NCI-H2196 (cell line): ENCODE measurements around the gene ZFX.
A peak's percentile ranks its signal among the peaks of the same experiment; 100 is the strongest.
"Not testable (repeated sequence)": the region's sequence is repeated elsewhere in the genome, so short reads cannot be mapped to it uniquely, and the experiment has no call there.

ENCODE experiments used
- DNase-seq: peaks from one replicate; lab custom pipeline; 2025; ENCODE audit not compliant: unreplicated experiment; lab: John Stamatoyannopoulos, UW

Gene ZFX

GRCh38 chrX:24149351-24150050, at the start of gene ZFX:
Gene ZFX, plus strand, starts transcription at chrX:24149729. Its CDS starts 23,014 bp downstream, at chrX:24172743.
- DNase-seq, result no peak

DNA sequence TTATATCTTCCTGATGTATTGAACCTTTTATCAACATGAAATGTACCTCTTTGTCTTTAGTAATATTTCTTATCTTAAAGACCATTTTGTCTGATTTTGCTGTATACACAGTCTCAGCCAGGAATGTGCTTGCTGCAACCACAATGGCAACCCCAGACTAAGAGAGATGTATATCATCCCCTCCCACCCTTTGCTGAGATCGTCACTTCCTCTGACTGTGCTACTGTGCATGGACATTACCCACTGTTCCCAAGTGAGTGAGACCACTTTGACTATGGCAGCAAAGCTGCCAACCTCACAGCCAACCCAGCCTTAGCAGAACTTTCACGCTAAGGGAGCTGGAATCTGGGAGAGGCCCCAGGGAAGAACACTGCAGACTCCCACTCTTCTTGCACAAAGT, 48.8 kb upstream of the ZFX start:
- DNase-seq, result no peak

DNA sequence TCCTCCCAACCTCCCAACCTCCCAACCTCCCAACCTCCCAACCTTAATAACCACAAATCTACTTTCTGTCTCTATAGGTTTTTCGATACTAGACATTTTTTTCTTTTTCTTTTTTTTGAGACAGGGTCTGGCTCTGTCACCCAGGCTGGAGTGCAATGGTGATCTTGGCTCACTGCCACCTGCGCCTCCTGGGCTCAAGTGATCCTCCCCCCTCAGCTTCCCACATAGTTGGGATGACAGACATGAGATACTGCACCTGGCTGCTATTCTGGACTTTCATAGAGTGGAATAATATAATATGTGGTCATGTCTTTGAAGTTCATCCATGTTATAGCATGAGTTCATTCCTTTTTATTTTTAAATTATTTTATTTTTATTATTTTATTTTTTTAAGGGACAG, 39.5 kb upstream of the ZFX start:
- no peak for DNase-seq

- DNase-seq, result no peak
These were observed 36.3 kb upstream of the ZFX start for GRCh38 chrX:24113181-24113580.

DNA sequence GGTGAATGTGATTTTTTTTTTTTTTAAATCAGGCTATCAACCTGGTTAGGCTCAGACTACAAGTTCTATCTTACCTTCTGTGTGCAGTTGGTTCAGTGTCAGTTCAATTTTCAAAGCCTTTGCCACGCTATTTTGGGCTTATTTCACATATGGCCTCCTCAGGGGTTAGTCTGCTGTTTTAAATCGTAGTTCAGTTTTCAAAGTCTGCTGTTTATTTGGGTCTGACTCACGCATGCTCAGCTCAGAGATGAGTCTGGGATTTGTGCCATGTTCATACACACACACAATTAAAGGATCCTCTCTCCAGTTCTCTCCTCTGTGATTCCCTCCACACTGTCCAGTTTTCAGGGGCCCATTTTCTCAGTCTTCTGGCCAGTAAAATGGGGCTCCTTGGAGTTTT, 32.3 kb upstream of the ZFX start:
- no peak for DNase-seq

GRCh38 chrX:24124244-24124799, 25.2 kb upstream of the ZFX start:
- DNase-seq, result no peak

DNA sequence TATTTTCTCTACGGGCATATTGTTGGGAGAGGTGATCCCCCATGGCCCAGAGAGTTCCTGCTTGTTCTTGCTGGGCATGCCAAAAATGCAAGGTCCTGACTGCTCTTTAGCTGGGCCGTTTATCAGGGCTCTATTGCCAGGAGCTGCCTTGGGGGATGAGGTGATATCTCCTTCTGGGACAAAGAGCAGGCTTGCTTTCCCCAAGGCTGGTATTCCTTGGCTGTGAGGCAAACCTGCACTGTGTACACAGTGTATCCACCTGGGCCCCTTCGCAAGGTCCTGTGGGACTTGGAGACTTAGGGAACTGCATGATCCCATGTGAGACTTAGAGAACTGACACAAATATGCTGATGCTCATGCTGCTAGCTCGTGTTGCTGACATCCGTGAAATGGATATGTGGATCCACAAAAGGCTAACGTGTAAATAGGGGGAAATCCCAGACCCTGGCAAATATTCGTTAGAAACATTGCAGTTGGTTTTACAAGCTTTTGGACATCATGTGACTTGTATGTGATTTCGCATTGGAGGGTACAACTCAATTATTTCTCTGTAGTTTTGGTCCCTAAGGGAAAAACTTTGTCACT, 24.4 kb upstream of the ZFX start:
- DNase-seq, result no peak

- no peak for DNase-seq
These were observed 18.1 kb upstream of the ZFX start for GRCh38 chrX:24131476-24131875.

DNA sequence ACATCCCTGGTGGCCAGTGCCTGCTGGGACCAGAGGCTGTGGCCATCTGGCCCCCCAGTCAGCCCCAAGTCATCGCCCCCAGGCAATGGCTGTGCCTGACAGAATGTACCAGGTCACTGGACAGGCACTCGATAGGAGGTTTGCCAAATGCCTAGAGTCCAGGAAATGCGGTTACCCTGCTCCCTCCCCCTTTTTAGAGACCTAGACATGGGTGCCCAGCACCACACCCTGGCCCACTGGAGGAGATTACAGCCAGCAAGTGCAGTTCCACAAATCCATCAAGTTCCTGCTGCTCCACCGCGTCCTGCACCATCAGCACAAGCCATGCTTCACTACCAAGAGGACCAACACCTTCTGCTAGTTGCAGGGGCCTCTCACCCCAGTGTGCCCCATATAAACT, 16.2 kb upstream of the ZFX start:
- DNase-seq, result no peak

DNA sequence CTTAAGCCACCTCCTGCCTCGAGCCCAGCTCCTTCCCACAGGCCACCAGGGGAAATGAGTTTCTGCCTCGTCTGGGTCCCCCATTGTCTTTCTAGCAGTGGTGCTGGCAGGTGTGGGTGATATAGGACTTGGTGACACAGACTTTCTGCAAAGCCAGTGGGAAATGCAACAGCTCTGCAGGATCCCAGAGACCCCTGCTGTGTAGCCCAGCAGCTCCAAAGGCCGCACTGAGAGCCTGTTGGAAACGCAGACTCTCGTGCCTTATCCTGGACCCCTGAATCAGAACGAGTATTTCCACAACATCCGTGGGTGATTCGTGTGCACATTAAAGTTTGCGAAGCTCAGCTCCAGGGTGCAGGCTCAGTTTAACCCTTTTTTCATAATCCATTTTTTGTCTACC, 13.8 kb upstream of the ZFX start:
- not testable (repeated sequence) for DNase-seq

DNA sequence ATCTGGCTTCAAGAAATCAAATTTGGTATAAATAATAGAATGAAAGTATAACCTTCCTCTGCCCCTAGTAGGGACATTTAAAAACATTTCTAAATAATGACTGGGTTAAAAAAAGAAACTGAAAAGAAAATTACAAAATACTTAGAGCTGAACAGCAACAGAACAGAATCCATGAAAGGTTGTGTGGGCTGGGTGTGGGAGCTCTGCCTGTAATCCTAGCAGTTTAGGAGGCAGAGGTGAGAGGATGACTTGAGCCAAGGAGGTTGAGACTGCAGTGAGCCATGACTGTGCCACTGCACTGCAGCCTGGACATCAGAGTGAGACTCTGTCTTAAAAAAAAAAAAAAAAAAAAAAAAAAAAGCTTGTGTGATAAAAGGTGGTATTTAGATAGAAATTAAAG, 12.3 kb upstream of the ZFX start:
- no peak for DNase-seq

DNA sequence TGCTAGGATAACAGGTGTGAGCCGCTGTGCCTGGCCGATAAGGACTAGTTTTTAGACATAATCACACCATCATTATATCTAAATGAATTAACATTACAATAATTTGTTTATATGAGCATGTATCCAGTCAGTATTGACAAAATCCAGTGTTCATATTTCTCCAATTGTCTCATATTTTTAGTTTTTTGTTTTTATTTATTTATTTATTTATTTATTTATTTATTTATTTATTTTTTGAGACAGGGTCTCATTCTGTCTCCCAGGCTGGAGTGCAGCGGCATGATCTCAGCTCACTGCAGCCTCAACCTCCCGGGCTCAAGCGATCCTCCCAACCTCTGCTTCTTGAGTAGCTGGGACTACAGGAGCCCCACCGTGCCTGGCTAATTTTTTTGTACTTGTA, 5.5 kb upstream of the ZFX start:
- not testable (repeated sequence) for DNase-seq

- DNase-seq, result no peak
These were observed 5.0 kb upstream of the ZFX start for GRCh38 chrX:24144528-24144927.

- no peak for DNase-seq
These were observed 4.0 kb upstream of the ZFX start for GRCh38 chrX:24145303-24146186.

DNA sequence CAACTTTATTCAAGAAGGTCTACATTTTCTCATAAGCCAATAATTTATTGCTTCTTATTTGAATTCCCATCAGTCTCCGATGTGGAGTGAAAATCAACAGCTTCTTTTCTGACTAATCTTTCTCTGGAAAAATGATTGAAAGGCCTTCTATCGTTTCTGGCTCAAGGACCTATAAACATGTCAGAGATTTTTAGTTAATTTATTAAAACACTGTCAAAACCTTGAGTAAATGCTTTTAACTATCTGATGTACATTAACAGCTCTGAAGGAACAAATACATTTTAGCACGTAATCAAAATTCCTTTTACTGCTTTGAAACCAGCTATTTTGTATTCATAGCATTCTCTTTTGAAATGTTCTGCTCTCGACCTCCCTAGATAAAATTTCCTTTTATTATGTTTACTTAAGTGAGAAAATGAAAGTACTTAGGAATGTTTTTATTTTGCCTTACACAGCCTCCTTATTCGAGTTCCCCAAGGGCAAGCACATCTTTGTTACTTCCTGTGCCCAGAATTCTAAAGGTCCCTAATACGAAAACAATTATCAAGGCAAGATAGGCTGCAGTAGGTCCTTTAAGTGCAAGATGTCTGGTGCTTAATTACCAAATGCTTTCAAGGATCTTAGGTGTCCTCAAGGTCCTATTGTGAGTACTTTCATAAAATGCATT, 3.1 kb upstream of the ZFX start:
- DNase-seq, result no peak

- DNase-seq, result no peak
These were observed 2.4 kb upstream of the ZFX start for GRCh38 chrX:24147165-24147564.

DNA sequence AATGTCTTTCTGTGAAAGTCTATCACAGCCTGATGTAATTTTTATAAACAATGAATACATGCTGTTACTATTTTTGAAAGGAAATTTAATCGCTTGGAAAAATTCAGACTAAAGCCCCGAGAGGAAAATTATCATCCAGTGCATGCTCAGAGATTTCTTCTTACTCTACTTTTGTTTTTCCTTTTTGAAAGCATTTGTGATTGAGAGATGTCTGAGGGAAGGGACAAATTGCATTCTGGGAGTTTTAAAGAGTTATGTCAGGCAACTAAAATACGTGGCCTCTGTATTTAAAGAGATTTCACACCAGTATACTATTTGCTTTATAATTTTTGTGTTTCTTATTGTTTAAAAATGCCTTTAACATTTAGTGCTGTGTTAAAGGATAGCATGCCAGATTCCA, 1.4 kb upstream of the ZFX start:
- no peak for DNase-seq

DNA sequence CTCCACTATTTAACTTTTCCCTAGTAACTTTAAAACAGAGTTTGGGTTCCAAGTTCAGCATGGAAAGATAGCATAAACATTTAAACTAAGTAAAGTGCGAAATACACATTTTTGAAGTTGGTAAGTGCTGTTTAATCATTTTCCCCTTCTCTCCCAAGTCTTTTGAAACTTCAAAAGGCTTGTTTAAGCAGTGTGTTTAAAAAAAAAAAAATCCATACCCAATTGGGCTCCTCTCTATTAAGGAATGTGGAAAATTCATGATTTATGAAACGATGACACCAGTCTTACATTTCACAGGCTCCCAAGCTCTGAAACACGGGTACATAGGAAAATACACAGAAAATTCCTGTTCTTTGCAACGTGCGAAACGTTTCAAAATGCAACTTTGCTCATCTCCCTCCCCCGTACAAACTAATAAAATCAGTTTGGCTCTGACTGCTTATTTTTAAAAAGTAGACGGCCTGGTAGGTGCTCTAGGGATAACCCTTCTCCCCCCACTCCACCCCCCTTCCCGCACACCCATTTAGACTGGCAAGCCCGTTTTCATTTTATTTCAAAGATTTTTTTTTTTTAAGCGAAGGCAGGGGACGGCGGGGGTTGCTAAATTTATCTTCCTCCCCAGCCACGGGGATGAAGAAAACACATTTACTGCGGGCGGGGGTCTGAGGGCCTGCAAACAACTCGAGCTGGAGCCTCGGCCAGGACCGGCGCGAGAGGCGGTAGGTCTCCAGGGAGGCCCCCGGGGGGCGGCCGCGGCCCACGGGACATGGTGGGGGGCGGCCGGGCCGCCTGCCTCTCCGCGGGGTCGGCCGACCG, 786 bp upstream of the ZFX start:
- no peak for DNase-seq

DNA sequence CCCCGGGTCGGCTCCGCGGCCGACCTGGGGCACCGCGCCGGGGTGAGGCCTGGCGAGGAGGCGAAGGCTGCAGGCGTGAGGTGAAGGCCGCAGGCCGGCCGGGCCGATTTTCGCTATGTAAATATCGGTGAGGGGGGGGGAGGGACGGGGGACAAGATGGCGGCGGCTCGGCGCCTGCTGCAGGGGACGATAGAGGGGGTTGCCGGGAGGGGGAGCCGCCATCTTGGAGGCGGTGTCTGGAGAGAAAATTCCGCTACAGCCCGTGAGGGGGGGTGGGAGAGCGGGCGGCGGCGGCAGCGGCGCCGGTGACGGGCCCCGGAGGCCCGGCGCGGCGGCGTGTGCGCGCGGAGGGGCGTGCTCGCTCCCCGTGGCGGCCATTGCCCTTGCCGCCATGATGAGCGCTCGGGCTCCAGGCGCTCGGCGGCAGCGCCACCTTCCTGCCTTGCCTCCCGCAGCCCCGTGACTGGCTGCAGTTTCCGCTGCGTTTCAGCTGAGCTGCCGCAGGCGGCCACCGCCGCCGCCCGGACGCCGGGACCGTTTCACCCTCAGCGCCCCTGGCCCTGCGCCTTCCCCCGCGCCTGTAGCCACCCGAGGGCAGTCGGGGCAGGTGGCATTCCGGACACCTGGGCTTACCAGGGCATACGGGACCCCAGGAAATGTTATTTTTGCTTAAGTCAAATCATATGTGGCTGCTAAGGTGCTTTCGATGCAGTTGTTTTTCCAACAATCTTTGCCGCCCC, 692 bp downstream of the ZFX start:
- peak; percentile 74 for DNase-seq

- DNase-seq, result no peak
These were observed 1.4 kb downstream of the ZFX start for GRCh38 chrX:24150898-24151297.
